NCI-H774 (cell line): Measurements from ENCODE around the gene KLHL10.

ENCODE experiments used
- DNase-seq: peaks from one replicate; lab custom pipeline; 2025; lab: John Stamatoyannopoulos, UW

Gene KLHL10

DNA sequence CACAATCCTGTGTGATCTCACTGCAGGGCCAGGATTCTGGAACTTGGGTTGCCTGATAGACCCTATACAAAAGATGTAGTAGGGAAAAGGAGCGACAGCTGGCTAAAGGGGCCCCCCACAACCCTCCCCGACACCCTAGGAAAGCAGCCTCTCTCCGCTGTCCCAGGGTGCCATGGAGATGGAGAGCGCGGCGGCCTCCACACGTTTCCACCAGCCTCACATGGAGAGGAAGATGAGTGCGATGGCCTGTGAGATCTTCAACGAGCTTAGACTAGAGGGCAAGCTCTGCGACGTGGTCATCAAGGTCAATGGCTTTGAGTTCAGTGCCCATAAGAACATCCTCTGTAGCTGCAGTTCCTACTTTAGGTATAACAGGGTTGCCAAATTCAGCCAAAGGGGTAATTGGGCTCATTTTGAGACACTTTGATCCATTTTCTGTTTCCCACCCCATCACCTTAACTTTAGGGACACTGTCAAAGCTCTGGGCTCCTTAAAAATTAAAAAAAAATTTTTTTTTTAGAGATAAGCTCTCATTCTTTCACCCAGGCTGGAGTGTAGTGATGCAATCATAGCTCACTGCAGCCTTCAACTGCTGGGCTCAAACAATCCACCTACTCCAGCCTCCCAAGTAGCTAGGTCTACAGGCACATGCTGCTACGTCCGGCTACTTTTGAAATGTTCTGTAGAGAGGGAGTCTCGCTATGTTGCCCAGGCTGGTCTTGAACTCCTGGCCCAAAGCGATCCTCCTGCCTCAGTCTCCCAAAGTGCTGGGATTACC, at the start of gene KLHL10:
Gene KLHL10, plus strand, starts transcription at position 65 of the 778 bp plus-strand sequence. Its CDS starts 108 bp downstream, at position 173.
- no peak for DNase-seq

DNA sequence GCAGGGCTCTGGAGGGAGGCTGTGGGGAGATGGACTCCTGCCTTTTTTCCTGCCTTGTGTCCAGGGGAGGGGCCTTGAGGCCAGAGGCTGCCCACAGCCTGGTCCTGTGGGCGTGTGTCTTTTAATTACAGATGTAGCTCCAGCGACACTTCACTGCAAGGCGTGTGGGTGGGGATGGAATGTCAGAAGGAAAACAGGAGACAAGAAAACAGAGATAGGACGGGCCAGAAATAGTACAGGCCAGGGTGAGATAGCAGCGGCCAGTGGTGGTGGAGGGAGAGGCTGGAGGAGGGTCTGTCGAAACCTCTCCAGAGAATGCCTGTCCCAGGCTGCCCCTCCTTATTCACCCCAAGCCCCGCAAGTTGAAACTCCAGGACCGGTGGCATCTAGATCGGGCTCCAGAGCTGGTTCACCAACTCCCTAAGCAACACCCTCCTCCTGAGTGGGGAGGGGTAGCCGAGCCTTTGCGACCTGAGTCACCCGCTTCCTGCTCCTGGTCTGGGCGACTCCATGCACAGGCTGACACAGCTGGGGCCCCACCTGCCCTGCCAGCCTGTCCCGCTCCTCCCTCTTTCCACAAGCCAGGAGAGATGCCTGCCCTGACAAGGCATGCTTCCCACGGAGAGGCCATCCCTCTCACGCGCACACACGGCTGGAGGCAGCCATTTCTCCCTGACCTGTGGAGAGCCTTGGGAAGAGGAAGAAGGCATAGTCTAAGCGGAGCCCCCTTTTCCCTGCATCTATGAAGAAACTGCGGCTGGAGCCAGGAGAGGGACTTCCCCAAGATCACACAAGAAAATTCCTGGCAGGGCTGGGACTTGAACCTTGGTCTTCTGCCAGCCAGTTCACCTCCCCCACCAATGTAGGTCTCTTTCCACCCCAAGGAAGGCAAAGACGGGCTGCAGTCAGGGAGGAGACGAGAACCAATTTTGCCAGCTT, 44.5 kb upstream of the KLHL10 start:
- no peak for DNase-seq

DNA sequence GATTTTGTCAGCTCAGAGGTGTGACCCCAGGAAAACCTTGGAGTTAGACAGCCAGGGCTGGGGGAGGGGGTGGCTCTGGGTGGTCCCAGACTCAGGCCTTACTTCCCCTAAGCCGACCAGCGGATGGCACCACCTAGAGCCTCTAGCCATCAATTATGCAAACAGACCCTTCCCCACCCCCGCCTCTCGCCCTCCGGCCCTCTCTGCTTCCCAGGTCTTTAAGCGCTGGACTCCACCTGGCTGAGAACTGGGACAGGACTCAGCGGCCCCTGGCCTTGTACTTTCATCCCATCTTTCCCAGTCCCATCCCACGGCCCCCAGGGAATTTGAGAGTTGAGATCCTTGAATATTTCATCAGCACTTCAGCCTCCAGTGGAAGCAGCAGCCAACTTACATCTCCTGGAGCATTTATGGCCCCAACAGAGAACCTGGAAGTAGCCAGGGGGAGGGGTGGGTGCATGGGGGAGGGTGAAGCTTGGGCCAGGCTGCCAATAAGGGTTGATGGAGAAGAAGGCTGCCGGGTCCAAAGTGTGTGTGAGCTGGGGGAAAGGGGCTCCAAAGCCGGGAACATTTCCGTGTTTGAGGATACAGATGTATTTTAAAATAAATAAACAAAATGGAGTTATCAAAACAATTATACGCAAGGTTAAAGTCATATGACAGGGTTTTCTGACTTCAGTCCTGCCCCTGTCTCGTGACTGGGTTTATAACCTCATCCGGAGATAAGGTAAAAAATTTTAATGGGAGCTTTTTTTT, 43.7 kb upstream of the KLHL10 start:
- DNase-seq = no peak

DNA sequence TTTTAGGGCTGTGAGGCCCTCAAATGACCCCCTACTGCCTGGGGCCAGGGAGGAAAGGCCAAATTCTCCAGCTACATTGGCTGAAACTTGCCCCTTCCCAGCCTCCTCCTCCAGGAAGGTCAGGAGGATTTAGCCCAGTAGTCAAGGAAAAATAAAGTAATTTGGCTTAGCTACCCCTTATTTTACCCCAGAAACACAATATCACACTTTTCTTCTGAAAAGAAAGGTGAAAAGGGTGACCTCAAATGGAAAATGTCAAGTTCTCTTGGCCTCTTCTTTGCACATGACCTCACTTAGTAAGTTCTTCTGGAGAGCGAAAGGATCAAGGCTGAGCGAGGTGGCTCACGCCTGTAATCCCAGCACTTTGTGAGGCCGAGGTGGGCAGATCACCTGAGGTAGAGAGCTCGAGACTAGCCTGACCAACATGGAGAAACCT, 43.1 kb upstream of the KLHL10 start:
- no peak for DNase-seq

DNA sequence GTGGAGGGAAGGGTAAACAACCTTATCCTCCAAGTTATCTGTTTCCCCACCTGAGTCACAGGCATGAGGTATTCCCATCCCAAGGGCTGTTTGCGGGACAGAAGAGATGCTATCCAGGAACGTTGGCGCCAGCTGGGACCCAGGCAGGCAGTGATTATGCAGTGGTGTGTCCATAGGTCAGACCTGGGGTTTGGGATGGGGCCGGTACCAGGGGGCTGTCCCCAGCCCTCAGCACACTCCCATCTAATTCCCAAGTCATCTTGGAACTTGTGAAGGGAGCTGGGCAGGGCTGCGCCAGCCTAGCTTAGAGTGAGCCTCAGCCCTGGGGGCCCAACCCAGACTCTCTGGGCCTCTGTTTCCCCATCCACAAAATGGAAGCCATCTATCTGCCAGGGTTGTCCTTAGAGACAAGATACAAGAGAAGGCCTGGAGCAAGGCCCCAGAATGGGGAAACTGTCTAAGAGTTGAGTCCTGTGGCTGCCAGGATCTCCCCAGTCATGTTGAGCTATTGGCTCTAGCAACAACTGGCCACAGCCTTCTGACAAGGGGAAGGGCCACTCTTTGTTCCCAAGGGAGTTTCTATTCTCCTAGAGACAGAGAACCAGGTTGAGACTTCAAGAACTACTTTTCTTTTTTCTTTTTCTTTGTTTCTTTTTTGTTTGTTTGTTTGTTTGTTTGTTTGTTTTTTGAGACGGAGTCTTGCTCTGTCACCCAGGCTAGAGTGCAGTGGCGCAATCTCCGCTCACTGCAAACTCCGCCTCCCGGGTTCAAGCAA, 41.3 kb upstream of the KLHL10 start:
- no peak for DNase-seq

DNA sequence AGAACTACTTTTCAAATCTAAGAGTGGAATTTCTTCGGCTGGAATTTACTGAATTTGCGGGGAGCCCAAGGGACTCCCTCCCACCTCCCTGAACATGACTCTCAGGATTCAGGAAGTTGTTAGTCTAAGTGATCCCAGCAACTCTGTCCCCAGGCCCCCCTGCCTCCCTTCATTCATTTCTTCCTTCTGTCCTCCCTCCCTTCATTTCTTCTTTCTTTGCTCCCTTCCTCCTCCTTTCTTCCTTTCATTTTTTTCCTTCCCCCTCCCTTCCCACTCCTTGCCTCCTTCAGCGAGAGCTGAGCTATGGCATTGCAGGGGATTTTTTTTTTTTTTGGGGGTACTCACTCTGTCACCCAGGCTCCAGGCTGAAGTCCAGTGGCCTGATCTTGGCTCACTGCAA, 40.2 kb upstream of the KLHL10 start:
- no peak for DNase-seq

DNA sequence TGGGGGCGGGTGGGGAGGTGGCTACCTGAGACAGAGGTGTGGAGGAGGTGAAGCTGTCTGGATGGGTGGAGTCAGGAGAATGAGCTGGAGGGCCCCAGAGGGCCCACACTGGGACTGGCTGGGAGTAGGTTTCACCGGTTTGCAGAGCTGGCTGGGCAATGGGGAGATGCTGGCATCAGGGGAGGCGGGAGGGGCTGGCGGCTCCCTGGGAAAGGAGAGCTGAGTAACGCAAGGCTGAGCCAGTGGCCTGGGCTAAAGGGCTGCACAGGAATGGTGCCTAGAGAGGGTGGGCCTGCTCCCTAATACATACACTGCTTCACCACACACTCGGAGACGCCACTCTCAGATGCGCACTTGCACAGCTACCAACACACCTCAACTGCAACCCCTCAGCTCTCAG, 38.3 kb upstream of the KLHL10 start:
- DNase-seq = no peak

DNA sequence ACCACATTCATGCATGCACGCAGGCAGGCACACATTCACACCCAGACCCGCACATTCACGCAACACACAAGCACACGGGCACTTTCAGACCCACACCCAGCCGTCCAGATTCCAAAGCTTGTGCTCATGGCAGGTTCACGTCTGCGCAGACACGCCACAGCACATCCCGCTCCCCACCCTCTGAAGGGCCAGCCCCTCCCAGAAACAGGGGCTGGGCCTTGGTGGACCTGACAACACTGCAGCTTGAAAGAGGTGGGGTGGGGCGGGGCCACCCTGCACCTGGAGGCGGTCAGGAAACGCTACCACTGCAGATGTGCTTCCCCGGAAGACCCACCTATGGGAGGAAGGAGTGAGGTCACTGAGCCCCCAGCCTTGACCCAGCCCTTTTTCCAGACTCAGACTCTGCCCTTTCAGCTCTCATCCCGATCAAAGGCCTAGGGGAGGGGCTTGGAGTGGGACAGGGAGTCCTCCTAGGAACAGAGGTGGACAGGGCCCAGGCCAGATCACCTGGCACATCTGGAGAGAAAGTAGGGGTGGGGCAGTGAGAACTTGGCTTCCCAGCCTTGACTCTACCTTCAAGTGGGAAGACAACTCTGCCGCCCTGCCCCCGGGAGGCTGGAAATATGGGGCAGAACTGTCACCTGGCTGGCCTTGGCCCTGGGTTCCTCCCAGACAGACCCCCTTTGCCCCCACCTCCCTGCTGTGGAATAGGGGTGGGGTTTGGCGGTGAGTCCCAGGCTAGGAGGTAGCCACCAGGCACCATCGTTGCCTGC, 36.8 kb upstream of the KLHL10 start:
- peak; percentile 14 for DNase-seq

DNA sequence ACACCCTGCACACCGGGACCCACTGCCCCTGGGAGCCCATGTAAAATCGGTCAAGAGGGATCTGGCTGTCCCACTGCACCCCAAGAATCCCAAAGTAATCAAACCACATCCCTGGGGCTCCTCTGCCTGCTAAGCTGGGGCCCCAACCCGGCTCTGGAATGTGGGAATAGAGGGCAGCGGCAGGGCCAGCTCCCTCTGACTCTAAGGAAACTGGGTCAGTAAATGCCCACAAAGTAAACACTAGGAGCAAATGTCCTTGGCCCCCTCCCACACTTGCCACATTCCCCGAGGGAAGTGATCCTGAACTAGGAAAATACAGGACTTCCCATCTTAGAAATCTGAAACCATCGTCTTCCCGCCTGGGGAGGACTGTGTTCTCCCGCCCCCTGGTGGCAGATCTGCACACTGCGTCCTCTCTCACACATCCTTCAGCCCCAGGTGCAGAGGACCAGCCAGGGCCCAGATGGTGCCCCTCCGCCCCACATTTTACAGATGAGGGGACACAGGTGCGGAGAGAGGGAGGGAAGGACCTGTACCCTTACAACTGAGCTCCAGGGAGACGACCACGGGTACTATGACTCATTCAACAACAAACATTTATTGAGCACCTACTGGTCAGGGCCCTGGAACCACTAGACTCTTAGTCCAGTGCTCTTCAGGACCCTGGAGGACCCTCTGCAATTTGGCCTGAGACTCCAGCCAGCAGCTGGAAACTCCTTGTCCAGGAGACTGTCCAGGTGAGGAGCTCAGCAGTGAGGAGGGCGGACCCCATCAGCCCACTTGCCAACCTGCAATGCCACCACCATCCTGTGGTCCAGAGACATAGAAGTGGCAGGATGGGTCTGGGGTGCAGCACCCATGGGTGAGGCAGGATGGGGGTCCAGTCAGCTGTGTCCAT, 36.0 kb upstream of the KLHL10 start:
- peak; percentile 70 for DNase-seq

DNA sequence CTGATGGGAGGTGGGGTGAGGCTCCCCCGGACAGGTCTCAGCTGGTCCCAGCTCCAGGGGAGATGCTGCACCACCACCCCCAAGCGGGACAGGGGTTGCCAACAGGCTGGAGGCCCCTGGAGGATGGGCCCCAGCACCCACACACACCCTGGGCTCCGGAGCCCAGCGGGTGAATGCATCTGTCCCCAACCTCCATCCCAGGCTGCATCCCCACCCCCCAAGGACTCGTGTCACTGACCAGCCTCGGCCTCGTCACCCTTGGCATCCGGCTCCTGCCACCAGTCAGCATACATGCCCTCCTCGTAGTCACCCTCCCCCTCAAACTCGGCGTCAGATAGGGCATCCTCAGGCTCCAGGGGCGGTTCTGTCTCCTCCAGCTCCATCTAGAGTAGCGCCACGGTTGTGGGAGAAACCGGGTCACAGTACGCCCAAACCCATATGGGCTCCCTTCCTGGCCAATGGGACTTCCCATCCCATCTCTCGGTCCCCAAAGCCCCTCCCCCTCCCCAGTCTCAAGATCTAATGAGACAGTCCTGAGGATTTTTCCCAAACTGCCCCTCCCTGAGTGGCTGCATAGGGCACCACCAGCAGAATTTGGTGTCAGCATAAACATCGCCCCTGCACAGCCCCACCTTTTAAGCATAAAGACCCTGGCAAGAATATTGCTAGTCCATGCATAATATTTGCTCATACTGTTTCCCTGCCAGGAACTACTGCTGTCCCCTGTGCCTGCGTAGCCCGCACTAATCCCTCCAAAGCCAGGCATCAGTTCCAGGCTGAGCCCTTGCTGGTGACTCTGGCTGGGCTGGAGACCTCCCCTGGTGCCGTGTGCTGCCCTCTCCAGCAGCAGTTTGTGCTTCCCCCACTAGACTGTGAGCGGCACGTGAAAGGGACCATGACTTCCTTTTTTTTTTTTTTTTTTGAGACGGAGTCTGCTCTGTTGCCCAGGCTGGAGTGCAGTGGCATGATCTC, 34.3 kb upstream of the KLHL10 start:
- DNase-seq = no peak

DNA sequence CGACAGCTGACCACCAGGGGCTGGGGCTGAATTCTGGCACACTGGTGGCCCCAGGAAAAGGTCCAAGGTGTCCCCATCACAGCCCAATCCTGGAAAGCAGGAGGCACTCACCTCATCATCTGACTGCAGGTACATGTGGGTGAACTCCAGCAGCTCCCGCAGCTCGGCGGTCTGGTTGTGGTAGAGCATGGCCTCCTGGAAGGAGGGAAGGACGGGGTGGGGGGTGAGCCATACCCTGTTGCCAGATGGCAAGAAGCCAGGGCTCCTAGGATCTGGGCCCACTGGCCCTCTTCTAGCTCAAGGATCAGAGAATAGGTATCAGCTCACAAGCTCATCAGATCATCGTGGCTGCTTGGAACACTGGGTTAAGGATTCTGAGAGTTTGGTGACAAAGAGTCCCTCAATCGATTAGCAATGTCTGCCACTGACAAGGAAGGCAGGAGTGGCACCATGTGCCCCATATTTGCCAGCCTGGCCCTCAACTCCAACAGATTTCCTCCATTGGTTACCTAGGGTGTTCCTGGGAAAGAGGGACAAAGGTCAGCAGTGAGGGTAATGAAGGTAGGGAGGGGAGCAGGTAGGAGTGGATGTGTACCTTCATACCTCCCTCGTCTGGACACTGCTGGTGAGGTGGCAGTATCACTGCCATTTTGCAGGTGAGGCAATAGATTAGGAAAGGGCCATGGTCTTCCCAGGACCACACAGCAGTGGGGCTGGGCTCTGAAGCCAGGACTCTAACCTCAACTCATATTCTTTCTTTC, 30.8 kb upstream of the KLHL10 start:
- no peak for DNase-seq

DNA sequence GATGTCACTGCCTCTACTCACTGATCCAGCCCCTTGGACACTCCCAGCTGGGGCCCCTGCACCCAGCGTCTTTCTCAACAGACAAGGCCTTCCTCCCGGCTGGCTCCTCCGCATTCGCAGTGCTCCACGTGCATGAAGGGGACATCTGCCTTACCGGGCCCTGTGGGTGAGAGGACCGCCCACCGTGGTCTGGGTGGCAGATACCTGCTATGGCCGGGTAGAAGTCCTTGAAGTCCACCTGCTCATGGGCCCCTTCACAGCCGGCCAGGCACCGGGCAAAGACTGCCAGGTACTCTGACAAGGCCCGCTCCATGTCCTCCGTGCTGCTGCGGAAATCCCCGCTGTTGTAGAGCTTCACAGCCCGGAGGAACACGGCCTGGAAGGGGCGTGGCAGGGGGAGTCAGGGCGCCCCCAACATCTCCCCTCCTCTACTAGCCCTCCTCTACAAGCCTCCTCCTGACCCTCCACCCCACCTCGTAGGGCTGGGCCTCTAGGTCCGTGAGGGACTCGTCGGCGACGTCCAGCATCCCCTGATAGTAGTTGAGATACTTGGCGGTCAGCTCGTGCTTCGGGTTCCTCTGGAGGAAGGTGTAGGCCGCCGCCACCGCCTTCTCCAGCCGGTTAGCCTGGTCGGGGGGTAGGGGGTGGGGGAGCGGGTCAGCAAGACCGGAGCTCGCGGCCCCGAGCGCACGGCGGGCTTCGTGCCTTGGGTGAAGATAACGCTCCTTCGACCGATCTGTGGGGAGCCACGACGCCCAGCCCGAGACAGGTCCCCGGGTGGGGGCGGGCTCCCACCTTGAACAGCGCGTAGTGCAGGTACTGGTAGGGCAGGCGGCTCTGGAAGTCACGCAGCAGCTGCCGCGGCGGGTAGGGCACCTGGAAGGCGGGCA, 26.7 kb upstream of the KLHL10 start:
- DNase-seq = no peak

DNA sequence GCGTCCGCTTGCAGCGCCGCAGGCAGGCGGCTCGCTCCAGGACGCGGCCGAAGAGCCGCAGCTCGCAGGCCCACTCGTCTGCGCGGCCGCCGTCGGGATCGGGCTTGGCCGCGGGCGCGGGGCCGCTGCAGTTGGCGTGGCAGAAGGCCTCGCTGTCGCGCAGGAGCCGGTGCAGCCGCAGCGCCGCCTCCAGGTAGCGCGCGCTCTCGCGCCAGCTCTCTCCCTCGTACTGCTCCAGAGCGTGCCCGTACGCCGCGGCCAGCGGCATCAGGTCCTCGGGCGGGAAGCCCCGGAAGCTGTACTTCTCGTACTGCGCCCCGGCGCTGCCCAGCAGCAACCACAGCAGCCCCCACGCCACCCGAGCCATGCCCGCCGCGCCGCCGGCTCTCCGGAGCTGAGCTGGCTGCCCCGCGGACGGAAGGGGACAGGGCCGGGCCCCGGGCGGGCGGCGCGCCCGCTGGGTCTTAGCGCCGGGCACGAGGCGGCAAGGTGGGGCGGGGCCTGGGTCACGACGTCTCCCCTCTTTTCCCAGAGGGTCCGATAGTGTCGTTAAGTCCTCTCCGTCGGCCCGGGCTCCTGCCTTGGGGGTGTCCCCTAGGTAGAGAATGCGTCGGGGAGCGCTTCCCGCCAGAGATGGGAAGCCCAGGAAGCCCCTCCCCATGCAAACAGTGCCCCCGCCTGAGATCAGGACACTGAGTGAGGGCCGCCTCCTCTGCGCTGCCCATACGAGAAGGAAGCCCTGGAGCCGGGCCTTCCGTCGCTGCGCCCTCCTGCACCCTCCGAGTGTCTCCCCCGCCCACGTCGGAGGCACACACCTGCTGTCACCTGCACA, 25.9 kb upstream of the KLHL10 start, which contains the start of gene P3H4:
Gene P3H4, minus strand, starts transcription at position 401 of the 832 bp plus-strand sequence. Its CDS starts 34 bp downstream, at position 367.
- peak; percentile 74 for DNase-seq

DNA sequence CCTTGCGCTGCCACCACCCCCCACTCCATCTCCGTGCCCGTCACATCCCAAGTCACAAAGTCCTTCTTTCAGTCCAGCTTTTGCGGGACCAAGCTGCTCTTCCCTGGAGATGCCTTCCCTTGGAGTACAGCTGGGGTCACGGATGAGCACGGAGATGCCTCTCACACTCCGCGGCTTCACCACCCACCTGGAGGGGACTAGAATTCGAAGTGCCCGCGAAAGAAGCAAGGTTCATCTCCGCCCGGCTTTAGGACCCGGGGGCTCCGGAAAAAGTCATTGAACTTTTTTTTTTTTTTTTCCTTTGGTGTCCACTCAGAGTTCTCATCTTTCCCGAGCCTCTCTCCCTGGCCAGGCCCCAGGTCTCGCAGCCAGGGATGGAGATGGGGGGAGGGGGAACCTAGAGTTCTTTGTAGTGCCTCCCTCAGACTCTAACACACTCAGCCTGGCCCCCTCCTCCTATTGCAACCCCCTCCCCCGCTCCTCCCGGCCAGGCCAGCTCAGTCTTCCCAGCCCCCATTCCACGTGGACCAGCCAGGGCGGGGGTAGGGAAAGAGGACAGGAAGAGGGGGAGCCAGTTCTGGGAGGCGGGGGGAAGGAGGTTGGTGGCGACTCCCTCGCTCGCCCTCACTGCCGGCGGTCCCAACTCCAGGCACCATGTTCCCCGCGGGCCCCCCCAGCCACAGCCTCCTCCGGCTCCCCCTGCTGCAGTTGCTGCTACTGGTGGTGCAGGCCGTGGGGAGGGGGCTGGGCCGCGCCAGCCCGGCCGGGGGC, 25.1 kb upstream of the KLHL10 start, which contains the start of gene FKBP10:
Gene FKBP10, plus strand, starts transcription at position 624 of the 771 bp plus-strand sequence. Its CDS starts 31 bp downstream, at position 655.
- DNase-seq = peak; percentile 59
